Measurements from ENCODE around the gene SETSIP.

DNA sequence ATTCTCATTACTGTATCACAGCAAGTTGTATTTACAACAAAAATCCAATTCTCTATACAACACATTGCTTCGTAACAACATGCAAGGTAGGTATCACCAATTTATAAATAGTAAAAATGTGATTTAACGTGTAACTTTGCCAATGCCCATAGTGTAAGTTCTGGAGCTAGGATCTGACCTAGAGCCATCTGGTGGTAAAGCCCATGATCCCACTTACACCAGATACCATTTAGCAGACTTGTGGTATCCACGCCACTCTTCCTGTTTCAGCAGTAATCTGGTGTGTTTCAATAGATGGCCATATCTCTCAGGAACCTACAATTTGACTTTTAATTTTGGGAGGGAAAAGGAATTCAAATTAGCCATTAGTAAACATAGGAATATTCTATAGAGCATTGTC is 10.2 kb downstream of the SETSIP start:
- TF ChIP-seq, protein P1, sequence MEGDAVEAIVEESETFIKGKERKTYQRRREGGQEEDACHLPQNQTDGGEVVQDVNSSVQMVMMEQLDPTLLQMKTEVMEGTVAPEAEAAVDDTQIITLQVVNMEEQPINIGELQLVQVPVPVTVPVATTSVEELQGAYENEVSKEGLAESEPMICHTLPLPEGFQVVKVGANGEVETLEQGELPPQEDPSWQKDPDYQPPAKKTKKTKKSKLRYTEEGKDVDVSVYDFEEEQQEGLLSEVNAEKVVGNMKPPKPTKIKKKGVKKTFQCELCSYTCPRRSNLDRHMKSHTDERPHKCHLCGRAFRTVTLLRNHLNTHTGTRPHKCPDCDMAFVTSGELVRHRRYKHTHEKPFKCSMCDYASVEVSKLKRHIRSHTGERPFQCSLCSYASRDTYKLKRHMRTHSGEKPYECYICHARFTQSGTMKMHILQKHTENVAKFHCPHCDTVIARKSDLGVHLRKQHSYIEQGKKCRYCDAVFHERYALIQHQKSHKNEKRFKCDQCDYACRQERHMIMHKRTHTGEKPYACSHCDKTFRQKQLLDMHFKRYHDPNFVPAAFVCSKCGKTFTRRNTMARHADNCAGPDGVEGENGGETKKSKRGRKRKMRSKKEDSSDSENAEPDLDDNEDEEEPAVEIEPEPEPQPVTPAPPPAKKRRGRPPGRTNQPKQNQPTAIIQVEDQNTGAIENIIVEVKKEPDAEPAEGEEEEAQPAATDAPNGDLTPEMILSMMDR (IDR thresholded peaks at IDR 0.05): no peak
- no peak for TF ChIP-seq POLR2AphosphoS5 (IDR thresholded peaks at IDR 0.05)
- no peak for TF ChIP-seq POLR2A (IDR thresholded peaks at IDR 0.05)
